ENCODE data around the gene KSR2.

Gene KSR2

GRCh38 chr12:117692512-117692911 lies 276.3 kb downstream of the KSR2 start:
- DNase-seq (ENCODE audit: low read depth in 3 of 3), result no peak

DNA sequence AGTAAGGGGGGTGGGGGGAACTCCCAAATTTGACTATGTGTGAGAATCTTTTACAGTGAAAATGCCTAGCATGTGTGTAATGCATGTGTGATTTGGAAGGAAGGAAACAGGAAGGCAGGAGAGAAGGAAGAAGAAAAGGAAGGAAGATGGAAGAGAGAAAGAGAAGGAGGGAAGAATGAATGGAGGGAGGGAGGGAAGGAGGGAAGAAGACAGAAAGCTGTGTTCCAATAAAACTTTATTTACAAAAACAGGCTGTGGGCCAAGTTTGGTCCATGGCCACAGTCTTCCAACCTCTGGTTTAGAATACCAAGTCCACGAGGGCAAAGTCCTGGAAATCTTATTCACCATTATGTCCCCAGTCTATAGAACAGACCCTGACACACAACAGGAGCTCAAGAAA lies 278.9 kb downstream of the KSR2 start:
- no peak for DNase-seq (ENCODE audit: low read depth in 3 of 3)

GRCh38 chr12:117688446-117688845 lies 280.3 kb downstream of the KSR2 start:
- no peak for DNase-seq (ENCODE audit: low read depth in 3 of 3)

DNA sequence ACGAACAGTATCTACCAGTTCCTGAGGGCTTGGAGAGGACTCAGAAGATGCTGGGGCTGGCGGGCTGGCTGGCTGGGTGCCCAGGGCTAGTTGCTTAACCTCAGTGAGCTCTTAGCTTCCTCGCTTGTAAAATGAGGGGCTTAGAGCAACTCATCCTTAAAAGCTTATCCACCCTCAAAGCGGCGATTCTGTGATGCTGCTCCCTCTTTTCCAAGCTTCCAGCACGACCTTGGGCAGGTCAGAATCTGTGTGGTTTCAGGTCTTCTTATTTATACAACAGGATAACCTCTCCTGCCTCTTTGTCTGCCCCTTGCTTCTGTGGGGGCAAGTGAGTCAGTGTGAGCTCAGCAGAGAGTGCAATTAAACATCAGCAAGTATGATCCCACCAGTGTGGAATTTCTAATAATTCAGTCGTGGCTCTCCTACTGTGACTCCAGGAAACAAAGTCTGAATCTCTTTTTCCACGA lies 281.8 kb downstream of the KSR2 start:
- no peak for DNase-seq (ENCODE audit: low read depth in 3 of 3)

DNA sequence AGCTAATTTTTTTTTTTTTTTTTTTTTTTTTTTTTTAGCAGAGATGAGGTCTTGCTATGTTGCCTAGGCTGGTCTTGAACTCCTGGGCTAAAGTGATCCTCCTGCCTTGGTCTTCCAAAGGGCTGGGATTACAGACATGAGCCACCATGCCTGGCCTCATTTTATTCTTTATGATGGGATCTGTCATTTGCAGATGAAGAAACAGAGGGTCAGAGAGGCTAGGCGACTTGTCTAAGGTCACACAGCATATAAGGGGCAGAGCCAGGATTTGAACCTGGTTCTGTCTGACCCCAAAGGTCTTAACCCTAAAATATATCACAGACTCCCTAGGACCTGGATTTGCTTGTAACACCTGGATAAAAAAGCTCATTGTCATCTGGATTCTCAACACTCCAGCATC lies 282.6 kb downstream of the KSR2 start:
- DNase-seq (ENCODE audit: low read depth in 3 of 3), result no peak

DNA sequence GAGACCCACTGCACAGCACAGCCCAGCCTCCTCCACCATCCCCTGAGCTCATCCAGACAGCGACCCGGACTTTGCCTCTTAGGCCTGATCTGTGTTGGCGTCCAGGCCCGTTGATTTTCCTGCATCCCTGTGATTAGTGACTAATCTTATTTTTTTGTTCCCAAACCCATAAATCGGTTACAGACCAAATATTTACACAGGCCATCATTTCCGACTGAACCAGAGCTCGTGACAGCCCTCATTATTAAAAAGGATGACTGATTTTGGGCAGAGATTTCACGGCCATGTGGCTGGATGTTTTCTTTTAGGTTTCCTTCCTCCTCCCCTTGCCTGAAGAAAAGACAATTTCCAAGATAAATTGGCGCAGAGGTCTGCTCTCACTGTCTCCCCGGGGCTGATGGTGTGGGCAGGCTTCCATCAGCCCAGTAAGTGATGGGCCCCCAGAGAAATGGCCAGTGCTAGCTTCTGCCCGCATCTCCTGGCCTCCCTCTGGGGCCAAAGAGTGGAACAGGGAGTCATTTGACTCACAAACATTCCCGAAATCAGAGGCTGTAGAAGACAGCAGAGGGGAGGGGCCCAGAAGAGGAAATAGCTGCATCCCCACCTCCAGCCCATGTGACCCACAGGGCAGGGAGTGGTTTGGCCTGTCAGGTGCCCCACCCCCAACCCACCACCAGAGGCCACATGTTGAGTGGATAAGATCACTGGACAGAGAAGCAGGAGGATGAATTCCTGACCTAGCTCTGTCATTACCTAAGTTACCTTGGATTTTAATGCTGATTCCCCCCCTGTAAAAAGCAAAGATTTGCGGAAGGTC lies 283.5 kb downstream of the KSR2 start:
- DNase-seq (ENCODE audit: low read depth in 3 of 3), result no peak

DNA sequence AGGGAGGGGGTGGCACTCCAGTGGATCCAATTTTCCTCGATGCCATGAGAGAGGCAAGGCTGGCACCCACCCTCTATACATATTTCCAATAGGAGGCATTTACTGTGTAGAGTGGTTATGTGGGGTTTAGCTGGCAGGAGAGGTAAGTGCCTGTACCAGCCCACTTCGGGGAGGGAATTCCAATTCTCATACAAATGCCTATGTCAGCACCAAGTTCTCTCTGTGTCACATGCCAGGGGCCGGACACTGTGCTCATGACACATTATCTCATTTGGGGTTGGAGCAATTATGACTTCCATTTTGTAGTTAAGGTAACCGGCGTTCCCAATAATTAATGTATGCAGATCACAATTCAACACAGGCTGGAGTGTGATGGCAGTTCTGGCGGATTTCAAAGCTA lies 284.3 kb downstream of the KSR2 start:
- no peak for DNase-seq (ENCODE audit: low read depth in 3 of 3)

- DNase-seq (ENCODE audit: low read depth in 3 of 3), result no peak
These were observed 288.5 kb downstream of the KSR2 start for GRCh38 chr12:117680312-117680711.

- no peak for DNase-seq (ENCODE audit: low read depth in 3 of 3)
These were observed 289.0 kb downstream of the KSR2 start for GRCh38 chr12:117679776-117680175.

DNA sequence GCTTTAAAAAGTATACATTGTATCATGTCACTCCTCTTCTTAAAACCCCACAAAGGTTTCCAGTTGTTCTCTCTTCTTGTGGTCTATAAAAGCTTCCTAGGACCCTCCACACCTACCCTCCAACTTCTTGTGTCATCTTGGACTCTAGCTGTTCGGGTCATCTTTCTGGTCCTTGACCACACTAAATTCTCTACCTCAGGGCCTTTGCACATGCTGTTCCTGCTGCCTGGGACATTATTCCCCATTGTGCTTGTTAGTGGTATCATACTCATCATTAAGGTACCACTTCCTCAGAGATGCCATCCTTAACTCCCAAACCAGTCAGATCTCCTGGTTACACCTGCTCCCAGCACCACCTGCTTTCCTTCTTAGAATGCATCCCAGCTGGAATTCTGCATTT lies 294.0 kb downstream of the KSR2 start:
- DNase-seq (ENCODE audit: low read depth in 3 of 3), result no peak

GRCh38 chr12:117674313-117674712 lies 294.5 kb downstream of the KSR2 start:
- DNase-seq (ENCODE audit: low read depth in 3 of 3), result no peak

DNA sequence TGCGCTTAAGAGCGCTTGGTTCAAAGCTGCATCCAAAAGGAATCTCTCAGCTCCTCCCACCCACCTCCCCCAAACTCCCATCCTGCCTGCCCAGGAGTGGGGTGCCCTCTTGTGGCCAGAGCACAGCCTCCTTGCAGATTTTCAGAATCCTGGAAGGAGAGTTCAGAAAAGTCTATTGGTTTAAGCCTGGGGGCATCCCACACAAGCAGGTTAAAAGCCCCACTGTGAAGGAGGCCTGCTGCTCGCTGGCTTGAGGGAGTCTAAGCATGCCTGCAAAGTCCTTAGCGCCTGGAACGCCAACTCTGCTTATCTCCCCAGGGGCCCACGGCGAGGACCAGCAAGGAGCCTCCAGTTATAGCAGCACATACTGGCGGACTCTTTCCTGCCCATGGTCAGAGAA lies 297.1 kb downstream of the KSR2 start:
- DNase-seq (ENCODE audit: low read depth in 3 of 3), result no peak

GRCh38 chr12:117664169-117664568 lies 304.6 kb downstream of the KSR2 start:
- DNase-seq (ENCODE audit: low read depth in 3 of 3), result no peak

DNA sequence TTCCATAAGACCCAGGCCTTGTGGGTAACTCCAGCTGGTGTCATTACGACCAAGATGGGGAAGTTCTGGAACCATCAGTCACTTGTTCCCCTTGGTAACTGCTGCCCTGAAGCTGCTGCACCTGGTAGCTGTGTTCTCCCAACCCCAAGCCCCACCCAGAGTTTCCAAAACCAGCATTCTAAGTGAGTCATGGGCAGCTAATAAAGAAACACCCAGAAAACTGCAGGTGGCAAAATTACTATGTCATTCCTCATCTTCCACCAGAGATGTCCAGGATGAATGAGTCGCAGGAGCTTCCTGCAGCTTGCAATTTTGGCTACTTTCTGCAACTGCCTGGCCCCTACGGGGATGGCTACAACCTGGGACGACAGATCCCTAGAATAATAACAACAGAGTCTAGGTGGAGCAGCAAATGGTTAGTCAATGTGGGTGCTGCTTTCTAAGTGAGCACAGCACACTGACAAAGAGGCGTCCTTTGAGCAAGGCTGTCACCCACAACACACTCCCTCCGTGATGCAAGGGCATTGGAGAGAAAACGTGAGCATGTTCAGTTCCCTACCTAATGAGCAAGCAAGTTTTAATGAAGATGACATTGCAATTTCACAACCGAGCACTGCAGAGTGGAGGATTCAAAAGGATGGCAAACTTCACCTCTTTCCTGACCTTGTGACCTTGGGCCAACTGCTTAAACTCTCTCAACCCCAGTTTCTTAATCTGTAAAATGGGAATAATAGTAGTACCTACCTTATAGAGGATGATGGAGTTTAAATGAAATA lies 306.0 kb downstream of the KSR2 start:
- no peak for DNase-seq (ENCODE audit: low read depth in 3 of 3)

DNA sequence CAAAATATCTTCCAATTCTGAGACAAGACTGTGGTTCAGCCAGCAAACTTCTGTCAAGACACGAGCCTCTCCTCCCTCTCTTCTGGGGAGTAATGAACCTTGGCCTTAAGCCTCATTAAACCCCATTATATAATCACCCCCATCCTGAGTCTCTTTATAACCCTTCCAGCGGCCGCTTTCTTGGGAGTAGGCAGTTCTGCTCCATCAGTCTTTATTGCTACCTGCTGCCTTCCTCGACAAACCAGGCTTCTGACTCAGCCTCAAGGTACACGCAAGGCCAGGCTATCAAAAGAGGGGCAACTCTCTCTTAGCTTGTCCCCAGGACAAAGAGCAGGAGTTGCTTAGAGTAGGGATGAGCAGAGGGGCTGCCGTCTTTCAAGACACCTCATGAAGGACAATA lies 306.6 kb downstream of the KSR2 start:
- no peak for DNase-seq (ENCODE audit: low read depth in 3 of 3)

DNA sequence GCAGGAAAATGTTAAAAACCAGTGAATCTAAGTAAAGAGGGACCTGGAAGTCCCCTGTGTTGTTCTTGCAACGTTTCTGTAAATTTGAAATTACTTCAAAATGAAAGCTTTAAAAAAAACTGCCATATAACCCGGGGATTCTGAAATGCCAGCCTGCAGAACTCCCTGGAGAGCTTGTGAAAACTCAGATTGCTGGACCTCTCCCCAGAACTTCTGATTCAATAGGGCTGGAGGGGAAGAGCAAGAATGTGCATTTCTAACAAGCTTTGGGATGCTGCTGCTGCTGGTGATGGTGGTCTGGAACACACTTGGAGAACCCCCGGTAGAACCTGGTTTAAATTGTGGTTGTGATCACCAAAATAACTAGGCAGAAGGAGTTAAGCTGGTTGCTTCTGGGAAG lies 307.3 kb downstream of the KSR2 start:
- DNase-seq (ENCODE audit: low read depth in 3 of 3), result no peak

DNA sequence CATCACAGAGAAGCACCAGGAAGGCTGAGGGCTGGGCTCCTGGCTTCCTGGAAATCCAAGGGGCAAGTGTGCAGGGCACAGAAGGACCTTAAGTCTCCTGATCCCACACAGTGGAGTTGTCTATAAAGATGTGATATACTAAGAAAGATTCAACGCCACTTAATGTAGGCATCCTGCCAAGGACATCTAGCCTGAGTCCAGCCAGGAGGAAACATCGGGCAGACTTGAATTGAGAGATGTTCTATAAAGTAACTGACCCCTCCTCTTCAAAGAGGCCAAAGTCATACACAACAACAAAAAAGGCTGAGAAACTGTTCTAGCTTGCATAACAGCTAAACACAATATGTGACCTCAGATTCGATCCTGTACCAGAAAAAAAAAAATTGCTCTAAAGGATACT lies 307.9 kb downstream of the KSR2 start:
- DNase-seq (ENCODE audit: low read depth in 3 of 3), result no peak

GRCh38 chr12:117658226-117658625 lies 310.6 kb downstream of the KSR2 start:
- no peak for DNase-seq (ENCODE audit: low read depth in 3 of 3)

- no peak for DNase-seq (ENCODE audit: low read depth in 3 of 3)
These were observed 319.0 kb downstream of the KSR2 start for GRCh38 chr12:117649796-117650195.

DNA sequence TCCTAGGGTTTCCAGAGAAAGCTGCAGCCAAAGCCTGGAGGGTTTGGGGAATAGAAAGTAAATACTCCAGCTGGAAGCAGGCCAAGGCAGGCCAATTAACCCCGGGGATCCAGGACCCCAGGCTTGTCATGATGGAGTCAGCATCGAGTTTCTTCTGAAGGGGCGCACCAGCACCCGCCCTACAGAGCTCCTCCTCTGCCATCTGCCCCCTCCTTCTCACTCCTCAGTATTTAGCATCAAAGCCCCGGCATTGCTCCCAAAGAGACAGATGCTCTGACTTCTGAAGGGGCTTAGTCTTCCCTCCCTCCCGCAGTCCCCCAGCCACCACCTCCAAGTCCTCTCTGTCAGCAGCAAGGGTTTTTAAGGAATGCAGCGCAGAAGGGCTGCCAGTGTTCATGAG lies 322.3 kb downstream of the KSR2 start:
- no peak for DNase-seq (ENCODE audit: low read depth in 3 of 3)

GRCh38 chr12:117645473-117645872 lies 323.3 kb downstream of the KSR2 start:
- DNase-seq (ENCODE audit: low read depth in 3 of 3), result no peak

DNA sequence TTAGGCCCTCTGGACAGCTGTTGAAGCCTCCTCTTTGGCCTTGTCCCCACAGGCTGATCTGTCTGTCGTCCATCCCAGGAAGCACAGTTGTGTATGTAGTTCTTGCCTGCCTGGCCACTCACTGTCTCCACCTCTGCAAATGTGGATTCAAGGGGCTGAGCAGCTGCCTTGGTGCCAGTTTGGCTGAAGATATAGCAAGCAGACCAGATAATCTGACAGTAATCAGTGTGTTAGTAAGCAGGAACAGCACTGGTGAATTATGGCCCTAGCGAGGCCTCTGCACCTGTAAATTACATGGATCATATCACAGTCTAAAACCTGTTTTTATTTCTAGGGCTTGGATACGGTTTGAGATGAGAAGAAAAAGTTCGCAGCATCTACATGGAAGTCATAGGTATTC lies 324.8 kb downstream of the KSR2 start:
- no peak for DNase-seq (ENCODE audit: low read depth in 3 of 3)

DNA sequence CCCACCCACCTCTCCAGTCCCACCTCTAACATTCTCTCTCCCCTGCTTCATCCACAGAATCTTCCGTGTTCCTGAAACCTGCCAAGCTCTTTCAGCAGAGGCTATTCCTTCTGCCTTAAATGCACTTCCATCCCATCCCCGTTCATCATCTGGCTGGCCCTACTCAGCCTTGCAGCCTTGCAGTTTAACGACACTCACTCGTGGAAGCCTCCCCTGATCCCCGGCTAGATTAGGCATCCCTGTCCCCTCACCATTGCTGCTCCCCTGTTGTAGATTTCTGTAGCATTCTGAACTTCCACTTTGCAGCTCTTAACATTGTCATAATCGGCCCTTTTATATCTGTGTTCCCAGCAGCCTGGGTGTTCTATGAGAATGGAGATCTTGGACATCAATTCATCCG lies 326.9 kb downstream of the KSR2 start:
- DNase-seq (ENCODE audit: low read depth in 3 of 3), result no peak
